GM23248 (cell line): ENCODE data around the gene INPP5A. TPM values are rescaled to one million over a fixed set of nuclear protein-coding genes. Genes with fewer than 3 reads are reported as not detected.

Experiments
- DNase-seq: peaks from one replicate; pipeline ENCODE4 v3.0.0-alpha.2; 2015
- H2AFZ ChIP-seq: fragments of 200-600 bp; sonication (generic); 2 replicates; pipeline ENCODE4 v1.6.1; 2016; ENCODE audit warnings: antibody characterized with exemption
- H3F3A ChIP-seq: fragments of 200-600 bp; sonication (generic); 2 replicates; pipeline ENCODE4 v1.6.1; 2016; ENCODE audit warnings: mild to moderate bottlenecking, antibody characterized with exemption, mixed run types; ENCODE audit not compliant: insufficient read depth
- H3K27ac ChIP-seq: fragments of 200-600 bp; sonication (generic); 2 replicates; pipeline ENCODE4 v1.5.1; 2016; ENCODE audit warnings: mild to moderate bottlenecking
- H3K27me3 ChIP-seq: fragments of 200-600 bp; sonication (generic); replicated peaks from 2 replicates; pipeline ENCODE4 v1.6.1; 2016; ENCODE audit warnings: mild to moderate bottlenecking; ENCODE audit not compliant: insufficient read depth
- H3K36me3 ChIP-seq: fragments of 200-600 bp; sonication (generic); 2 replicates; pipeline ENCODE4 v1.6.1; 2016; ENCODE audit warnings: low read depth, mild to moderate bottlenecking
- H3K4me1 ChIP-seq: fragments of 200-600 bp; sonication (generic); 2 replicates; pipeline ENCODE4 v1.6.1; 2016; ENCODE audit warnings: mild to moderate bottlenecking; ENCODE audit not compliant: insufficient read depth
- H3K4me2 ChIP-seq: fragments of 200-600 bp; sonication (generic); one replicate; pipeline ENCODE4 v1.6.1; 2016; ENCODE audit warnings: mild to moderate bottlenecking; ENCODE audit not compliant: unreplicated experiment
- H3K4me3 ChIP-seq: fragments of 200-600 bp; sonication (generic); 2 replicates; pipeline ENCODE4 v1.5.1; 2016; ENCODE audit warnings: mild to moderate bottlenecking
- H3K79me2 ChIP-seq: fragments of 200-600 bp; sonication (generic); 2 replicates; pipeline ENCODE4 v1.6.1; 2016; ENCODE audit warnings: mild to moderate bottlenecking; ENCODE audit not compliant: insufficient read depth
- H3K9ac ChIP-seq: fragments of 200-600 bp; sonication (generic); 2 replicates; pipeline ENCODE4 v1.6.1; 2016; ENCODE audit warnings: mild to moderate bottlenecking
- H3K9me2 ChIP-seq: fragments of 200-600 bp; sonication (generic); 2 replicates; pipeline ENCODE4 v1.6.1; 2016; ENCODE audit warnings: mixed run types, mild to moderate bottlenecking, moderate library complexity; ENCODE audit not compliant: insufficient read depth
- H3K9me3 ChIP-seq: fragments of 200-600 bp; sonication (generic); one replicate; pipeline ENCODE4 v1.6.1; 2017; ENCODE audit warnings: low read depth
- H4K20me1 ChIP-seq: fragments of 200-600 bp; sonication (generic); 2 replicates; pipeline ENCODE4 v1.6.0; 2016; ENCODE audit not compliant: insufficient read depth
- EZH2 ChIP-seq: fragments of 200-600 bp; sonication (generic); IDR thresholded peaks from 2 replicates; pipeline ENCODE4 v1.6.1; 2018; ENCODE audit warnings: antibody characterized with exemption, mild to moderate bottlenecking; ENCODE audit not compliant: insufficient read depth, poor library complexity, severe bottlenecking
- EZH2phosphoT487 ChIP-seq: fragments of 200-600 bp; sonication (generic); IDR thresholded peaks from 2 replicates; pipeline ENCODE4 v1.6.1; 2018; ENCODE audit warnings: antibody characterized with exemption, moderate library complexity, mild to moderate bottlenecking, low read depth; ENCODE audit not compliant: insufficient read depth
- WGBS, 2 experiments: methylation state at CpG; one replicate each; pipeline ENCODE4 v1.1.6; 2015 to 2017; ENCODE audit warnings: low lambda C conversion rate in 2 of 2, low coverage in 1 of 2; ENCODE audit errors: missing lambda C conversion rate in 2 of 2; 5-methylcytosine and 5-hydroxymethylcytosine counted together
- in situ Hi-C: fragments of 300-500 bp; cut with MboI; formaldehyde crosslinking; loops from 2 replicates; pipeline ENCODE4 v1.15.0; 2020
- polyA plus RNA-seq: library from polyadenylated mRNA; unstranded; fragments of >200 nt; fragmentation: Nextera tagmentation; extraction: Ambion mirVana; gene quantifications from 2 replicates; pipeline ENCODE4 v1.2.1, GENCODE V29; 2016
- total RNA-seq: library from RNA; depleted of rRNA; stranded (reverse); fragments of >200 nt; shearing (Covaris generic); gene quantifications from 2 replicates; pipeline ENCODE4 v1.2.3, GENCODE V29; 2014

Gene INPP5A
- total and polyA plus RNA-seq, 2 experiments from 2014 or later = 2.3 to 35.2 TPM

DNA sequence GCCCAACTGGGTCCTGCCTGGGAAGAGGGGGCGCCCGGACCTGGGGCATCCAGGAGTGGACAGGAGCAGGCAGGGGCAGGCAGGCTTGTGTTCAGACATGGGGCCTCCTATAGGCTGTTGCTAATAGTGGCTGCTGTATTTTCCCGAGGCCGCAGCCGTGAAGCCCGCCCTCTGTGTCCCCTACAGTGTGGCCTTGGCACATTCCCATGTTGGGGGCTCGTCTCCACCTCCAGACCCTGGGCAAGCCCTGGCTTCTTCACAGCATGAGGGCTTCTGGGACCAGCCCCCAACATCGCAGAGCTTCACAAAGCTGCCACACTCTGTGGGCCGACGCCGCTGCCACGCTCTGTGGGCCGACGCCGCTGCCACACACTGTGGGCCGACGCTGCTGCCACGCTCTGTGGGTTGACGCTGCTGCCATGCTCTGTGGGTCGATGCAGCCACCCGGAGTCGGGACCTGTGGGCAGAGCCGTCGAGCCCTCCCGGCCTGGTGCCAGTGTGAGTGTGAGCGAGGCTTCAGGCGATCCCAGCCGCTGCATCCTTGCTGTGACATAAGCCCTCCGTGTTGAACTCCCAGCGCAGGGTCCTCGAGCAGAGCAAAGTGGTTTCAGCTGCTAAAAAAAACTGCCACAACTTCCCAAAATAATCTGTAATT, 109.0 kb downstream of the INPP5A start:
- H3K36me3 ChIP-seq = no peaks in the 10 kb centered on the region
- H3K79me2 ChIP-seq = peaks cover 16% of the 10 kb centered on the region
- H3K9me3 ChIP-seq = no peaks in the 10 kb centered on the region
- WGBS, 2 experiments = 94 to 95% methylated on average over 29 to 31 of the region's 31 CpGs
- no peak overlapping the region for H3K9ac ChIP-seq
- no peak for DNase-seq
- no peaks in the 10 kb centered on the region for H3K9me2 ChIP-seq
- H3K4me2 ChIP-seq = no peak overlapping the region
- no peaks in the 10 kb centered on the region for H3K27me3 ChIP-seq
- H2AFZ ChIP-seq = no peak overlapping the region
- H3F3A ChIP-seq = no peaks in the 10 kb centered on the region
- in situ Hi-C loops = no loop called here
- no peak overlapping the region for H3K4me3 ChIP-seq
- H3K27ac ChIP-seq = no peak overlapping the region
- no peaks in the 10 kb centered on the region for H3K4me1 ChIP-seq
- no peaks in the 10 kb centered on the region for H4K20me1 ChIP-seq
- TF ChIP-seq EZH2 (no peak), EZH2phosphoT487 (no peak)

DNA sequence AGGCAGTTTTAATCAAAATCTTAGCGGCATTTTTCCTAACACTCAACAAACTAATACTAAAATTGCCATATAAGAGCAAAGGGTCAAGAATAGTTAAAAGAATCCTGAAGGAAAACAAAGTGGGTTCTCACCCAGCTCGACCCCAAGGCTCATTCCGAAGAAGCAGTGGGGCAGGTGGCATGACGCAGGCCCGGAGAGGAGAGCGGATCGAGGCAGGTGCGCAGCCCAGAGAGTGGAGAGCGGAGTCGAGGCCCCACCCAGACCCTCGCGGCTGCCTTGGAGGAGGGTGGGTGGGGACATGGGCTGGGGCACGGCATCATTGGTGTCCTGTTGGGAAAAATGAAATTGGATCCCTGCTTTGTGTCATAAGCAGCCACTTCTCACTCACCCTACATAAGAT, 109.8 kb downstream of the INPP5A start:
- Histone ChIP-seq H4K20me1 (no peaks in the 10 kb centered on the region), H3K4me2 (no peak overlapping the region), H3K9me2 (no peaks in the 10 kb centered on the region), H2AFZ (no peak overlapping the region), H3K36me3 (no peaks in the 10 kb centered on the region), H3K9ac (no peak overlapping the region), H3K27me3 (no peaks in the 10 kb centered on the region), H3K79me2 (peaks cover 7% of the 10 kb centered on the region), H3K9me3 (no peaks in the 10 kb centered on the region), H3K4me1 (no peaks in the 10 kb centered on the region), H3K27ac (no peak overlapping the region), H3F3A (no peaks in the 10 kb centered on the region), H3K4me3 (no peak overlapping the region)
- in situ Hi-C loops = no loop called here
- TF ChIP-seq EZH2 = no peak
- no peak for TF ChIP-seq EZH2phosphoT487
- 92 to 93% methylated on average over 11 to 13 of the region's 13 CpGs for WGBS, 2 experiments
- DNase-seq = no peak

DNA sequence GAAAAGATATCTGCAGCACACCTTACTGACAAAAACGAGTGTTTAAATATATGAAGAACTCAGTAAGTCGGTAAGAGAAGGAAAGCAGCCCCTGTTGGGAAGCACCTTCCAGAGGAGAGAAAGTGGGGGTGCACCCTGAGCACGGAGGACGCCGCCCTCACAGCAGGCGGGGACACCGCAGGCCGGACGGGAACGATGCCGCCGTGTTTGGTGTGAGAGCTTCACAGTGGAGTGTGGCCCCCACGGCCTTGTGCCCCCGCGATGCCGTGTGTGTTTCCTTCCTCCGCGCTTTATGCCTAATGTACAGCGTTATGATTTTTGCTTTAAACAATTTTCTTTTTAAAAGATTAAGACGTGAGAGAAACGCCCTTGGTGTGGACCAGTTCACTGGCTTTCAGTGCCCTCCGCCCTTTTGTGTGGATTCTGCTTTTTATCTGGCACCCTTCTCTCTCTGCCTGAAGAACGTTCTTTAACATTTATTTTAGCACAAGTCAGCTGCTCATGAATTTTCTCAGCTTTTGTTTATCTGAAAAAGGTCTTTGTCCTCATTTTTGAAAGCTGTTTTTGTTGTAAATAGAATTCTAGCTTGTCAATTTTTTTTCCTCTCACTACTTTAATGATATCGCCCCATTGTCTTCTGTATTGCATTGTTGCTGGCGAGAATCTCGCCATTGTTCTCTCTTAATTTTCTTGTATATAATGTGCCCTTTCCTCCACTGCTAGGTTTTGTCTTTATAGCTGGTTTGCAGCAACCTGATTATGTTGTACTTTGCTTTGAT, 110.7 kb downstream of the INPP5A start:
- H3K27me3 ChIP-seq = no peaks in the 10 kb centered on the region
- H3K4me3 ChIP-seq = no peak overlapping the region
- no peak overlapping the region for H3K27ac ChIP-seq
- H2AFZ ChIP-seq = no peak overlapping the region
- no peaks in the 10 kb centered on the region for H3K9me2 ChIP-seq
- WGBS, 2 experiments = 90 to 92% methylated on average over 26 of the region's 26 CpGs
- H3K9ac ChIP-seq = no peak overlapping the region
- no peaks in the 10 kb centered on the region for H4K20me1 ChIP-seq
- H3K36me3 ChIP-seq = no peaks in the 10 kb centered on the region
- in situ Hi-C loops = no loop called here
- H3K4me1 ChIP-seq = no peaks in the 10 kb centered on the region
- no peaks in the 10 kb centered on the region for H3F3A ChIP-seq
- no peaks in the 10 kb centered on the region; the same call in 1 of the 2 replicates for H3K79me2 ChIP-seq
- TF ChIP-seq EZH2 (no peak), EZH2phosphoT487 (no peak)
- no peaks in the 10 kb centered on the region for H3K9me3 ChIP-seq
- H3K4me2 ChIP-seq = no peak overlapping the region
- no peak for DNase-seq

GRCh38 chr10:132648851-132649528, 111.4 kb downstream of the INPP5A start:
- WGBS, 2 experiments = 96 to 97% methylated on average over 20 of the region's 20 CpGs
- TF ChIP-seq EZH2 (no peak), EZH2phosphoT487 (no peak)

More at GRCh38 chr10:132648851-132649528, 111.4 kb downstream of the INPP5A start:
- H4K20me1 ChIP-seq = no peaks in the 10 kb centered on the region
- H3K9ac ChIP-seq = no peak overlapping the region
- H3K79me2 ChIP-seq = no peaks in the 10 kb centered on the region
- H3K36me3 ChIP-seq = no peaks in the 10 kb centered on the region
- H3K27me3 ChIP-seq = no peaks in the 10 kb centered on the region
- H3K4me3 ChIP-seq = no peak overlapping the region
- H3K4me1 ChIP-seq = no peaks in the 10 kb centered on the region
- H3K9me2 ChIP-seq = no peaks in the 10 kb centered on the region
- no peak overlapping the region for H3K27ac ChIP-seq
- DNase-seq = no peak
- in situ Hi-C loops = no loop called here
- H3K9me3 ChIP-seq = no peaks in the 10 kb centered on the region
- H3F3A ChIP-seq = no peaks in the 10 kb centered on the region
- no peak overlapping the region for H3K4me2 ChIP-seq
- no peak overlapping the region for H2AFZ ChIP-seq
